GM21447 (cell line): Measurements from ENCODE around the gene C19orf33.
"Not testable (repeated sequence)": the region's sequence is repeated elsewhere in the genome, so short reads cannot be mapped to it uniquely, and the experiment has no call there.

Experiments
- ATAC-seq: cut with Tn5 transposase; IDR thresholded peaks from one replicate; pipeline ENCODE4 v1.9.1; 2021; ENCODE audit not compliant: unreplicated experiment

The C19orf33 gene

GRCh38 chr19:38336638-38337359 is 32.7 kb downstream of the C19orf33 start:
- ATAC-seq, result peak; percentile 48

- no peak for ATAC-seq
Measured at GRCh38 chr19:38337360-38337653, 33.3 kb downstream of the C19orf33 start.

GRCh38 chr19:38339011-38339410 is 35.0 kb downstream of the C19orf33 start:
- ATAC-seq, result not testable (repeated sequence)

GRCh38 chr19:38340927-38341326 is 36.9 kb downstream of the C19orf33 start:
- no peak for ATAC-seq

GRCh38 chr19:38346837-38347236 is 42.8 kb downstream of the C19orf33 start:
- ATAC-seq, result no peak

- no peak for ATAC-seq
Measured at GRCh38 chr19:38350883-38351282, 46.8 kb downstream of the C19orf33 start.

- no peak for ATAC-seq
Measured at GRCh38 chr19:38351865-38352395, 47.9 kb downstream of the C19orf33 start.

GRCh38 chr19:38352611-38353010 is 48.6 kb downstream of the C19orf33 start:
- no peak for ATAC-seq
